Loucy (cell line): ENCODE results near the gene PYGB.

Source experiments
- EZH2phosphoT487 ChIP-seq: fragments of 200-600 bp; IDR thresholded peaks from 2 replicates; pipeline ENCODE4 v1.6.1; 2018; ENCODE audit warnings: antibody characterized with exemption, mild to moderate bottlenecking, moderate library complexity, borderline replicate concordance
- TF ChIP-seq, protein P1 (sequence below): fragments of 200-600 bp; sonication (generic); conservative IDR thresholded peaks from 2 replicates; pipeline ENCODE4 v1.5.1; 2014; ENCODE audit warnings: mild to moderate bottlenecking, antibody characterized with exemption, low read length

DNA sequence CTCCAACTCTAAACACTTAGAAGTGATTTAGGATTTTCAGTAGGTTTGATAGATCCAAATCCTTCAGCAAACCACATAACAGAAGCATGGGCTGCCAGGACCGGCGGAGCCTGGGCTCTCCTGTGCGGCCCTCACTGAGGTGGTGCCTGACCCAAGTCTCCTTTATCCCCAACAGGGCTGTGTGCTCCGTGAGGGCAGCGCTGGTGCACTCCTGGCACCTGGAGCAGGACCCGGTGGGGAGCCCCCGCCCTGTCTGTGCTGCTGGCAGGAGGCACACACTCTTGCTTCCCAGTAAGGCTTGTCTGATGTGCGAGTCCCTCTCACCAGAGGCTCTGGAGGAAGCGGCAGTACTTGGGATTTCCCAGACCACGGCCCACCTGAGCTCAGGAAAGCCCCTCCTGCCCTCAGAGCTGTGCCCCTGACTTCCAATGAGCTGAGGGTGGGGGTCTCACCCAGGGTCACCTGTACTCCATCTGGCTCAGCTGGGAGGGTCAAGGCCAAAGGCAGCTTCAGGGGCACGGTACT is 56.2 kb downstream of the PYGB start:
- TF ChIP-seq, protein P1, sequence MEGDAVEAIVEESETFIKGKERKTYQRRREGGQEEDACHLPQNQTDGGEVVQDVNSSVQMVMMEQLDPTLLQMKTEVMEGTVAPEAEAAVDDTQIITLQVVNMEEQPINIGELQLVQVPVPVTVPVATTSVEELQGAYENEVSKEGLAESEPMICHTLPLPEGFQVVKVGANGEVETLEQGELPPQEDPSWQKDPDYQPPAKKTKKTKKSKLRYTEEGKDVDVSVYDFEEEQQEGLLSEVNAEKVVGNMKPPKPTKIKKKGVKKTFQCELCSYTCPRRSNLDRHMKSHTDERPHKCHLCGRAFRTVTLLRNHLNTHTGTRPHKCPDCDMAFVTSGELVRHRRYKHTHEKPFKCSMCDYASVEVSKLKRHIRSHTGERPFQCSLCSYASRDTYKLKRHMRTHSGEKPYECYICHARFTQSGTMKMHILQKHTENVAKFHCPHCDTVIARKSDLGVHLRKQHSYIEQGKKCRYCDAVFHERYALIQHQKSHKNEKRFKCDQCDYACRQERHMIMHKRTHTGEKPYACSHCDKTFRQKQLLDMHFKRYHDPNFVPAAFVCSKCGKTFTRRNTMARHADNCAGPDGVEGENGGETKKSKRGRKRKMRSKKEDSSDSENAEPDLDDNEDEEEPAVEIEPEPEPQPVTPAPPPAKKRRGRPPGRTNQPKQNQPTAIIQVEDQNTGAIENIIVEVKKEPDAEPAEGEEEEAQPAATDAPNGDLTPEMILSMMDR: no peak
- no peak for TF ChIP-seq EZH2phosphoT487
